HepG2 (cell line): Measurements from ENCODE around the gene TSPAN8. TPM values are rescaled to one million over a fixed set of nuclear protein-coding genes. Genes with fewer than 3 reads are reported as not detected.

ENCODE experiments used
- ATAC-seq: fragments of 200-7000 bp; cut with Tn5 transposase; 3 replicates; pipeline ENCODE4 v1.9.1; 2020; ENCODE audit warnings: mild to moderate bottlenecking, moderate library complexity
- BruUV-seq: library from RNA; stranded (reverse); fragments of 400-500 nt; replicated peaks from 2 replicates; lab custom pipeline; 2021; lab: Mats Ljungman, UMichigan
- CTCF ChIA-PET: fragments of 300-600 bp; formaldehyde crosslinking; extraction: SDS; loops from one replicate; lab custom pipeline; 2021; ENCODE audit warnings: low total read pairs, inconsistent platforms, low intra/inter-chr PET ratio; lab: Yijun Ruan, JAX
- POLR2A ChIA-PET: fragments of 350-600 bp; sonication (Branson Sonifier 250); formaldehyde crosslinking; loops from one replicate; lab custom pipeline; 2020; ENCODE audit warnings: antibody characterized with exemption, inconsistent platforms; lab: Yijun Ruan, JAX
- DNase-seq: peaks from one replicate; pipeline ENCODE4 v3.0.0-alpha.2; 2015; ENCODE audit warnings: low spot score
- FAIRE-seq: peaks from 3 replicates; lab custom pipeline; 2011; peaks lifted over from hg19 to GRCh38; lab: Jason Lieb, UNC
- H2AFZ ChIP-seq: one replicate; pipeline ENCODE4 v1.6.1; 2011; ENCODE audit warnings: low read length, inconsistent platforms
- H3K27ac ChIP-seq: fragments of 300-600 bp; 3 replicates; pipeline ENCODE4 v1.8.0; 2011; ENCODE audit warnings: mixed run types, mild to moderate bottlenecking, mixed read lengths, low read length, inconsistent platforms; ENCODE audit not compliant: insufficient read depth; ENCODE audit errors: extremely low read length
- H3K27me3 ChIP-seq, 2 experiments: fragments of 200-600 bp in 1 of 2; 2 replicates in 1 of 2; 3 replicates in 1 of 2; pipeline versions ENCODE4 v1.6.0 to v1.8.0; 2011; ENCODE audit warnings: low read length in 2 of 2, mild to moderate bottlenecking in 2 of 2, moderate library complexity in 2 of 2, inconsistent platforms in 1 of 2; ENCODE audit not compliant: insufficient read depth in 2 of 2, control insufficient read depth in 1 of 2
- H3K36me3 ChIP-seq, 2 experiments: fragments of 200-600 bp in 1 of 2; replicated peaks in 1 of 2; 2 replicates in 1 of 2; 3 replicates in 1 of 2; pipeline versions ENCODE4 v1.5.1 to v1.8.0; 2011; ENCODE audit warnings: low read length in 2 of 2, inconsistent platforms in 1 of 2; ENCODE audit not compliant: insufficient read depth in 2 of 2, control insufficient read depth in 1 of 2
- H3K4me1 ChIP-seq: 2 replicates; pipeline ENCODE4 v1.5.1; 2012; ENCODE audit warnings: low read length, inconsistent platforms; ENCODE audit not compliant: insufficient read depth
- H3K4me2 ChIP-seq: 2 replicates; pipeline ENCODE4 v1.6.0; 2011; ENCODE audit warnings: low read depth, low read length, inconsistent platforms
- H3K4me3 ChIP-seq, 3 experiments: fragments of 200-600 bp in 1 of 3; sonication (generic), shearing (Covaris generic) in 1 of 3; replicated peaks in 1 of 3; 2 replicates each; pipeline ENCODE4 v1.5.1; 2011 to 2016; ENCODE audit warnings: low read length in 3 of 3, inconsistent platforms in 2 of 3, low read depth in 2 of 3, mild to moderate bottlenecking in 2 of 3, control low read depth in 1 of 3, mixed read lengths in 1 of 3; ENCODE audit not compliant: insufficient read depth in 1 of 3
- H3K79me2 ChIP-seq: one replicate; pipeline ENCODE4 v1.6.1; 2011; ENCODE audit warnings: low read length, inconsistent platforms; ENCODE audit not compliant: insufficient read depth
- H3K9ac ChIP-seq: 2 replicates; pipeline ENCODE4 v1.6.0; 2011; ENCODE audit warnings: mild to moderate bottlenecking, low read depth, low read length, inconsistent platforms; ENCODE audit not compliant: insufficient read depth
- H3K9me3 ChIP-seq: 2 replicates; pipeline ENCODE4 v1.5.1; 2012; ENCODE audit warnings: mild to moderate bottlenecking, low read length
- H4K20me1 ChIP-seq: 2 replicates; pipeline ENCODE4 v1.6.0; 2011; ENCODE audit warnings: inconsistent platforms, mild to moderate bottlenecking, low read length, moderate library complexity; ENCODE audit not compliant: insufficient read depth
- EZH2 ChIP-seq: conservative IDR thresholded peaks from 2 replicates; pipeline ENCODE4 v1.6.1; 2012; ENCODE audit warnings: mild to moderate bottlenecking, low read depth, low read length, moderate library complexity
- PAX8 ChIP-seq: sonication (generic); formaldehyde crosslinking; IDR thresholded peaks from 2 replicates; pipeline ENCODE4 v1.8.0; 2022; ENCODE audit warnings: mild to moderate bottlenecking, missing genetic modification reagents, borderline replicate concordance
- THAP11 ChIP-seq: IDR thresholded peaks from 2 replicates; pipeline ENCODE4 v1.6.1; 2016; ENCODE audit warnings: missing biosample characterization, missing genetic modification reagents
- THRA ChIP-seq: sonication (generic); formaldehyde crosslinking; IDR thresholded peaks from 2 replicates; pipeline ENCODE4 v1.4.0; 2020; ENCODE audit warnings: missing genetic modification reagents, borderline replicate concordance
- TOPORS ChIP-seq: sonication (generic); formaldehyde crosslinking; IDR thresholded peaks from 2 replicates; pipeline ENCODE4 v1.8.0; 2023; ENCODE audit warnings: mild to moderate bottlenecking, missing genetic modification reagents
- ZBTB38 ChIP-seq: sonication (generic); formaldehyde crosslinking; IDR thresholded peaks from 2 replicates; pipeline ENCODE4 v1.5.1; 2020; ENCODE audit warnings: mild to moderate bottlenecking, missing genetic modification reagents
- ZNF235 ChIP-seq: sonication (generic); formaldehyde crosslinking; IDR thresholded peaks from 2 replicates; pipeline ENCODE4 v1.8.1; 2023; ENCODE audit warnings: mild to moderate bottlenecking, missing genetic modification reagents, borderline replicate concordance
- ZNF784 ChIP-seq: sonication (generic); formaldehyde crosslinking; IDR thresholded peaks from 2 replicates; pipeline ENCODE4 v1.5.1; 2020; ENCODE audit warnings: missing genetic modification reagents, mild to moderate bottlenecking, borderline replicate concordance
- ZSCAN22 ChIP-seq: sonication (generic); formaldehyde crosslinking; IDR thresholded peaks from 2 replicates; pipeline ENCODE4 v1.4.0; 2020; ENCODE audit warnings: mild to moderate bottlenecking, missing genetic modification reagents
- WGBS: methylation state at CpG from one replicate; pipeline ENCODE4 v1.1.6; 2017; ENCODE audit warnings: low lambda C conversion rate; 5-methylcytosine and 5-hydroxymethylcytosine counted together
- in situ Hi-C: cut with HindIII; loops from 2 replicates; pipeline ENCODE4 v1.10.0; 2017; ENCODE audit warnings: low pct_unique_long_range_greater_than_20kb; ENCODE audit not compliant: extremely low pct_ligation_motif_present
- intact Hi-C: fragments of 100-400 bp; cut with micrococcal nuclease; formaldehyde crosslinking; loops from one replicate; pipeline ENCODE4 v1.10.0; 2022; ENCODE audit not compliant: unreplicated experiment
- polyA plus RNA-seq, 8 experiments: library from polyadenylated mRNA; depleted of rRNA in 3 of 8; stranded (reverse) in 7 of 8; unstranded in 1 of 8; fragments of >200 nt; fragmentation: Illumina TruSeq in 4 of 8; extraction: Trizol in 4 of 8; gene quantifications; 2 replicates each; pipeline versions ENCODE4 v1.2.1 to v1.2.3, GENCODE V29; 2011 to 2016; ENCODE audit warnings: low read depth in 4 of 8, missing spikeins in 1 of 8, mixed read lengths in 1 of 8; ENCODE audit not compliant: insufficient read depth in 1 of 8
- total RNA-seq, 5 experiments: library from RNA; depleted of rRNA; stranded (reverse); fragments of >200 nt; fragmentation: Illumina TruSeq; extraction: Trizol; gene quantifications; 2 replicates each; pipeline ENCODE4 v1.2.3, GENCODE V29; 2016; ENCODE audit warnings: low read depth in 1 of 5
- TF ChIP-seq, protein P1 (sequence below): sonication (generic); formaldehyde crosslinking; IDR thresholded peaks from 2 replicates; pipeline ENCODE4 v1.4.0; 2020; ENCODE audit warnings: missing genetic modification reagents, borderline replicate concordance
- TF ChIP-seq, protein P2 (sequence below): sonication (generic); formaldehyde crosslinking; IDR thresholded peaks from 2 replicates; pipeline ENCODE4 v1.8.0; 2022; ENCODE audit warnings: low read depth, missing genetic modification reagents

Gene TSPAN8
- total and polyA plus RNA-seq, 2 of the 13 experiments (the other 11 are each of a cell fraction or from before 2014, with no cell fraction given): 3.4 to 3.9 TPM

- Histone ChIP-seq H3K9ac (no peak overlapping the region), H3K9me3 (no peaks in the 10 kb centered on the region; the same call in 1 of the 2 replicates), H3K4me2 (no peak overlapping the region), H3K79me2 (no peaks in the 10 kb centered on the region), H4K20me1 (no peaks in the 10 kb centered on the region), H3K27me3 (no peaks in the 10 kb centered on the region), H3K27ac (no peak overlapping the region), H3K36me3 (no peaks in the 10 kb centered on the region), H3K4me1 (peaks cover 10% of the 10 kb centered on the region), H3K4me3 (no peak overlapping the region), H2AFZ (no peak overlapping the region)
- POLR2A ChIA-PET: no interaction called here
- intact Hi-C loops: no loop called here
- DNase-seq (no peak), ATAC-seq (no peak), FAIRE-seq (no peak)
- WGBS: 33% methylated on average over 5 of the region's 5 CpGs
- CTCF ChIA-PET: no interaction called here
- in situ Hi-C loops: no loop called here
- no TSS peak for BruUV-seq
- TF ChIP-seq ZNF235 (CRISPR knock-in tag) (no peak), THRA (no peak), ZBTB38 (CRISPR knock-in tag) (no peak), EZH2 (no peak), TOPORS (CRISPR knock-in tag) (no peak), PAX8 (CRISPR knock-in tag) (no peak), ZNF784 (CRISPR knock-in tag) (no peak), THAP11 (CRISPR knock-in tag) (no peak), ZSCAN22 (CRISPR knock-in tag) (no peak)
- TF ChIP-seq, protein P1, sequence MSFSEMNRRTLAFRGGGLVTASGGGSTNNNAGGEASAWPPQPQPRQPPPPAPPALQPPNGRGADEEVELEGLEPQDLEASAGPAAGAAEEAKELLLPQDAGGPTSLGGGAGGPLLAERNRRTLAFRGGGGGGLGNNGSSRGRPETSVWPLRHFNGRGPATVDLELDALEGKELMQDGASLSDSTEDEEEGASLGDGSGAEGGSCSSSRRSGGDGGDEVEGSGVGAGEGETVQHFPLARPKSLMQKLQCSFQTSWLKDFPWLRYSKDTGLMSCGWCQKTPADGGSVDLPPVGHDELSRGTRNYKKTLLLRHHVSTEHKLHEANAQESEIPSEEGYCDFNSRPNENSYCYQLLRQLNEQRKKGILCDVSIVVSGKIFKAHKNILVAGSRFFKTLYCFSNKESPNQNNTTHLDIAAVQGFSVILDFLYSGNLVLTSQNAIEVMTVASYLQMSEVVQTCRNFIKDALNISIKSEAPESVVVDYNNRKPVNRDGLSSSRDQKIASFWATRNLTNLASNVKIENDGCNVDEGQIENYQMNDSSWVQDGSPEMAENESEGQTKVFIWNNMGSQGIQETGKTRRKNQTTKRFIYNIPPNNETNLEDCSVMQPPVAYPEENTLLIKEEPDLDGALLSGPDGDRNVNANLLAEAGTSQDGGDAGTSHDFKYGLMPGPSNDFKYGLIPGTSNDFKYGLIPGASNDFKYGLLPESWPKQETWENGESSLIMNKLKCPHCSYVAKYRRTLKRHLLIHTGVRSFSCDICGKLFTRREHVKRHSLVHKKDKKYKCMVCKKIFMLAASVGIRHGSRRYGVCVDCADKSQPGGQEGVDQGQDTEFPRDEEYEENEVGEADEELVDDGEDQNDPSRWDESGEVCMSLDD (CRISPR knock-in tag): no peak
- TF ChIP-seq, protein P2, sequence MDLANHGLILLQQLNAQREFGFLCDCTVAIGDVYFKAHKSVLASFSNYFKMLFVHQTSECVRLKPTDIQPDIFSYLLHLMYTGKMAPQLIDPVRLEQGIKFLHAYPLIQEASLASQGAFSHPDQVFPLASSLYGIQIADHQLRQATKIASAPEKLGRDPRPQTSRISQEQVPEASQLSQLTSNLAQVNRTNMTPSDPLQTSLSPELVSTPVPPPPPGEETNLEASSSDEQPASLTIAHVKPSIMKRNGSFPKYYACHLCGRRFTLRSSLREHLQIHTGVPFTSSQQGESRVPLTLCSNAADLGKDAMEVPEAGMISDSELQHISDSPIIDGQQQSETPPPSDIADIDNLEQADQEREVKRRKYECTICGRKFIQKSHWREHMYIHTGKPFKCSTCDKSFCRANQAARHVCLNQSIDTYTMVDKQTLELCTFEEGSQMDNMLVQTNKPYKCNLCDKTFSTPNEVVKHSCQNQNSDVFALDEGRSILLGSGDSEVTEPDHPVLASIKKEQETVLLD (CRISPR knock-in tag): no peak
Observed at GRCh38 chr12:71109834-71110233, 48.0 kb downstream of the TSPAN8 start.
